Measurements from ENCODE around the gene ZFP57. TPM values are rescaled to one million over a fixed set of nuclear protein-coding genes. Genes with fewer than 3 reads are reported as not detected.

ZFP57 gene
- polyA plus RNA-seq, 1 donor (not counting 4 experiments of a cell fraction or from before 2014, with no cell fraction given): 17.4 TPM

DNA sequence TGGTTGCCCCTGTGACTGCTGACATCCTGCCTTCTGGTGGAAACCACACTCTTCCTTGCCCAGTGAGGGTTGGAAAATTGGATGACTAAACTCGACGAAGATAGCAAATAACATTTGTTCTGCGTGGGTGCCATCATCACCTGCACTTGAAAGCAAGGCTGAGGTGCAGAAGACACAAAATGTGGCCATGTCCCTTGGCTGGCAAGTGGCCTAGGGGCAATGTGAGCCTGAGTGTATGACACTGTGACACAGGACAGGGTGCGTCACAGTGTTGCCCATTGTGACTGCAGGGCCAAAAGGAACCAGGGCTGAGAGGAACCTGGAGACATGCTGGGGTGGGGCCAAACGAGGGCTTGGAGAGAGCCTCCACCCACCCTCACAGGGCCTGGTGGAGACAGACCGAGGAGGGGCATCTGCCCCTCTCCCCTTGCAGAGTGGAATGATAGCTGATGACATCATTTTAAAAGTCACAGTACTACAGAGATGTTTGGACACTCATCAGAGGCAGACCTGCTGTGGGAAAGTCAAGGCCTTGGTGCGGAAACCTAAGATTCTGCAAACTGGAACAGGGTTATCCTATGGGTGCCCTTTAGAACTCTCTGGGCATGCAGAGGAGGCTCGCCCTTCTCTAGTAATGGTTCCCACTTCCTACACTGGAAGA lies 29.5 kb upstream of the ZFP57 start:
- no peak for FAIRE-seq
- dilution Hi-C loops (cut with MboI; ENCODE audit: extremely low pct_ligation_motif_present, low sequenced_read_pairs): no loop called here

DNA sequence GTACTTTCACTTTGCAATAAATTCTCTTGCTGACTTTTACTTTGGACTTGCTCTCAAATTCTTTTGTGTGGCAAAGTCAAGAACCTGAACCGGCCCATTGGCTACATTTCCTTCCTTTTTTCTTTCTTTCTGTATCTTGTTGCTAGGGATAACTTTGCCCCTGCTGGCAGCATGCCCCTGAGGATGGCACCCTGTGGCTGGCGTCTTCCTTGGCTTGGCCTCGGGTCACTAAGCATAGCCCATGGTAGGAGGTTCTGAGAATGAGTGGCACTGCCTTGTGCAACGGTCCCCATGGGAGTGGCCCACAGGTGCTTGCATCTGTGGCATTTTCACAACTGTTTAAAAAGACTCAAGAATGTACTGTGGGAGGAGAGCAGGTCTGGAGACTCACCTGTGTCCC lies 28.2 kb upstream of the ZFP57 start:
- Histone ChIP-seq H3K79me2 (ENCODE audit: control insufficient read depth, insufficient read depth, low read length) (no peaks in the 10 kb centered on the region), H3K4me3 (ENCODE audit: control insufficient read depth in 2 of 3, extremely low read depth in 1 of 3, insufficient read depth in 2 of 3, low read depth in 1 of 3, low read length in 3 of 3) (no peak overlapping the region), H3K27ac (ENCODE audit: control insufficient read depth, insufficient read depth, low read length) (no peak overlapping the region), H3K36me3 (ENCODE audit: control insufficient read depth in 2 of 2, extremely low read depth in 1 of 2, insufficient read depth in 2 of 2, low read length in 2 of 2) (no peaks in the 10 kb centered on the region), H2AFZ (ENCODE audit: control insufficient read depth, low read length) (no peak overlapping the region), H3K27me3 (ENCODE audit: control insufficient read depth, extremely low read depth, insufficient read depth, low read length) (peaks cover 21% of the 10 kb centered on the region), H4K20me1 (ENCODE audit: control insufficient read depth, extremely low read depth, insufficient read depth, low read length) (no peaks in the 10 kb centered on the region), H3K9me1 (ENCODE audit: control insufficient read depth, extremely low read depth, insufficient read depth, low read length) (no peaks in the 10 kb centered on the region), H3K9me3 (ENCODE audit: control insufficient read depth, low read depth, low read length) (no peaks in the 10 kb centered on the region), H3K4me1 (ENCODE audit: control insufficient read depth, extremely low read depth, insufficient read depth, low read length) (no peaks in the 10 kb centered on the region), H3K9ac (ENCODE audit: control insufficient read depth, extremely low read depth, insufficient read depth, low read length) (no peak overlapping the region), H3K4me2 (ENCODE audit: control insufficient read depth, extremely low read depth, insufficient read depth, low read depth, low read length) (no peak overlapping the region)
- FAIRE-seq: no peak
- no peak for DNase-seq (ENCODE audit: low read depth, low spot score)
- no peak for TF ChIP-seq EZH2 (IDR thresholded peaks at IDR 0.05; ENCODE audit: low read length)
- TF ChIP-seq, protein P1, sequence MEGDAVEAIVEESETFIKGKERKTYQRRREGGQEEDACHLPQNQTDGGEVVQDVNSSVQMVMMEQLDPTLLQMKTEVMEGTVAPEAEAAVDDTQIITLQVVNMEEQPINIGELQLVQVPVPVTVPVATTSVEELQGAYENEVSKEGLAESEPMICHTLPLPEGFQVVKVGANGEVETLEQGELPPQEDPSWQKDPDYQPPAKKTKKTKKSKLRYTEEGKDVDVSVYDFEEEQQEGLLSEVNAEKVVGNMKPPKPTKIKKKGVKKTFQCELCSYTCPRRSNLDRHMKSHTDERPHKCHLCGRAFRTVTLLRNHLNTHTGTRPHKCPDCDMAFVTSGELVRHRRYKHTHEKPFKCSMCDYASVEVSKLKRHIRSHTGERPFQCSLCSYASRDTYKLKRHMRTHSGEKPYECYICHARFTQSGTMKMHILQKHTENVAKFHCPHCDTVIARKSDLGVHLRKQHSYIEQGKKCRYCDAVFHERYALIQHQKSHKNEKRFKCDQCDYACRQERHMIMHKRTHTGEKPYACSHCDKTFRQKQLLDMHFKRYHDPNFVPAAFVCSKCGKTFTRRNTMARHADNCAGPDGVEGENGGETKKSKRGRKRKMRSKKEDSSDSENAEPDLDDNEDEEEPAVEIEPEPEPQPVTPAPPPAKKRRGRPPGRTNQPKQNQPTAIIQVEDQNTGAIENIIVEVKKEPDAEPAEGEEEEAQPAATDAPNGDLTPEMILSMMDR (optimal IDR thresholded peaks at IDR 0.05 in 1 of 3, IDR thresholded peaks at IDR 0.05 in 1 of 3, conservative IDR thresholded peaks at IDR 0.05 in 1 of 3; ENCODE audit: extremely low read depth in 1 of 3, insufficient read depth in 2 of 3, low read length in 3 of 3): no peak
- dilution Hi-C loops (cut with MboI; ENCODE audit: extremely low pct_ligation_motif_present, low sequenced_read_pairs): no loop called here

More for the DNA sequence above, 29.5 kb upstream of the ZFP57 start:
- Histone ChIP-seq H3K4me1 (ENCODE audit: control insufficient read depth, extremely low read depth, insufficient read depth, low read length) (no peaks in the 10 kb centered on the region), H3K79me2 (ENCODE audit: control insufficient read depth, insufficient read depth, low read length) (no peaks in the 10 kb centered on the region), H3K9ac (ENCODE audit: control insufficient read depth, extremely low read depth, insufficient read depth, low read length) (no peak overlapping the region), H3K27ac (ENCODE audit: control insufficient read depth, insufficient read depth, low read length) (no peak overlapping the region), H3K4me3 (ENCODE audit: control insufficient read depth in 2 of 3, extremely low read depth in 1 of 3, insufficient read depth in 2 of 3, low read depth in 1 of 3, low read length in 3 of 3) (no peak overlapping the region), H3K4me2 (ENCODE audit: control insufficient read depth, extremely low read depth, insufficient read depth, low read depth, low read length) (no peak overlapping the region), H3K27me3 (ENCODE audit: control insufficient read depth, extremely low read depth, insufficient read depth, low read length) (peaks cover 24% of the 10 kb centered on the region), H3K36me3 (ENCODE audit: control insufficient read depth in 2 of 2, extremely low read depth in 1 of 2, insufficient read depth in 2 of 2, low read length in 2 of 2) (no peaks in the 10 kb centered on the region), H2AFZ (ENCODE audit: control insufficient read depth, low read length) (no peak overlapping the region), H3K9me1 (ENCODE audit: control insufficient read depth, extremely low read depth, insufficient read depth, low read length) (no peaks in the 10 kb centered on the region), H4K20me1 (ENCODE audit: control insufficient read depth, extremely low read depth, insufficient read depth, low read length) (no peaks in the 10 kb centered on the region), H3K9me3 (ENCODE audit: control insufficient read depth, low read depth, low read length) (no peaks in the 10 kb centered on the region)
- TF ChIP-seq, protein P1 (optimal IDR thresholded peaks at IDR 0.05 in 1 of 3, IDR thresholded peaks at IDR 0.05 in 1 of 3, conservative IDR thresholded peaks at IDR 0.05 in 1 of 3; ENCODE audit: extremely low read depth in 1 of 3, insufficient read depth in 2 of 3, low read length in 3 of 3): no peak
- no peak for TF ChIP-seq EZH2 (IDR thresholded peaks at IDR 0.05; ENCODE audit: low read length)
- no peak for DNase-seq (ENCODE audit: low read depth, low spot score)
